ENCODE data around the gene JAGN1. TPM values are rescaled to one million over a fixed set of nuclear protein-coding genes. Genes with fewer than 3 reads are reported as not detected.
"Not testable (repeated sequence)": the region's sequence is repeated elsewhere in the genome, so short reads cannot be mapped to it uniquely, and the experiment has no call there.

Gene JAGN1
- total RNA-seq, 1 donor from 2014 or later: 33.9 TPM

- intact Hi-C loops (cut with micrococcal nuclease): loop anchor here (1.0 to 2.0 kb wide), 3 partner anchors 13 to 25 kb away; partner anchors contain the start of genes IL17RE and JAGN1
Observed at GRCh38 chr3:9915254-9916141, 25.1 kb downstream of the JAGN1 start.

GRCh38 chr3:9916346-9916733 is 25.9 kb downstream of the JAGN1 start:
- intact Hi-C loops (cut with micrococcal nuclease): no loop called here

- intact Hi-C loops (cut with micrococcal nuclease): no loop called here
Observed at GRCh38 chr3:9916734-9917680, 26.6 kb downstream of the JAGN1 start, which contains the start of gene IL17RC. IL17RC (plus strand) TSS chr3:9917098; CDS start chr3:9917316, 218 bp downstream.

DNA sequence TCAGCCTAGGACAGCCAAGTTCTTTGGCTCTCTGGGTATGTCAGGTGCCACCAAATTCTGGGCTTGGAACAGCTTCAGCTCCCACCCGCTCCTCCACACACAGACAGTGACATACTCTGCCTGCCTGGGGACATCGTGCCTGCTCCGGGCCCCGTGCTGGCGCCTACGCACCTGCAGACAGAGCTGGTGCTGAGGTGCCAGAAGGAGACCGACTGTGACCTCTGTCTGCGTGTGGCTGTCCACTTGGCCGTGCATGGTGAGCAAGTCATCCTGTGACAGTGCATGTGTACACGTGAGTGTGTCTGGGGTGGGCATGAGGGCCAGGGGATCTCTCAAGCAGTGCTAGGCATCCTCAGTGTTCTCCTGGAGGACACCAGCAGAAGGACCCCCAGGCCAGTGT is 27.4 kb downstream of the JAGN1 start:
- intact Hi-C loops (cut with micrococcal nuclease): no loop called here

- intact Hi-C loops (cut with micrococcal nuclease): no loop called here
Observed at GRCh38 chr3:9918261-9919038, 28.0 kb downstream of the JAGN1 start.

DNA sequence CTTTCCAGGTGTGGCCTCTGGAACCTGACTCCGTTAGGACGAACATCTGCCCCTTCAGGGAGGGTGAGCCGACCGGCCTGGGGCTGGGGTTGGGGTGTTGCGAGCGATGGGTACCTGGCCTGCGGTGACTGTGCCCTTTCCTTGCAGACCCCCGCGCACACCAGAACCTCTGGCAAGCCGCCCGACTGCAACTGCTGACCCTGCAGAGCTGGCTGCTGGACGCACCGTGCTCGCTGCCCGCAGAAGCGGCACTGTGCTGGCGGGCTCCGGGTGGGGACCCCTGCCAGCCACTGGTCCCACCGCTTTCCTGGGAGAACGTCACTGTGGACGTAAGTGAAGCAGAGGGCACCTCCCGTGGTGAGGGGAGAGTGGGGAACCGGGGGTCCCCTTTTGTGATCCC is 37.7 kb downstream of the JAGN1 start:
- intact Hi-C loops (cut with micrococcal nuclease): no loop called here

- intact Hi-C loops (cut with micrococcal nuclease): loop anchor here (5.0 kb wide), 2 partner anchors 331 to 429 kb away; no protein-coding TSS in a partner anchor
Observed at GRCh38 chr3:9930804-9931418, 40.5 kb downstream of the JAGN1 start.

GRCh38 chr3:9932535-9932842 is 42.1 kb downstream of the JAGN1 start:
- intact Hi-C loops (cut with micrococcal nuclease): loop anchor here (1.0 to 5.0 kb wide), 3 partner anchors 17 to 430 kb away; no protein-coding TSS in a partner anchor

DNA sequence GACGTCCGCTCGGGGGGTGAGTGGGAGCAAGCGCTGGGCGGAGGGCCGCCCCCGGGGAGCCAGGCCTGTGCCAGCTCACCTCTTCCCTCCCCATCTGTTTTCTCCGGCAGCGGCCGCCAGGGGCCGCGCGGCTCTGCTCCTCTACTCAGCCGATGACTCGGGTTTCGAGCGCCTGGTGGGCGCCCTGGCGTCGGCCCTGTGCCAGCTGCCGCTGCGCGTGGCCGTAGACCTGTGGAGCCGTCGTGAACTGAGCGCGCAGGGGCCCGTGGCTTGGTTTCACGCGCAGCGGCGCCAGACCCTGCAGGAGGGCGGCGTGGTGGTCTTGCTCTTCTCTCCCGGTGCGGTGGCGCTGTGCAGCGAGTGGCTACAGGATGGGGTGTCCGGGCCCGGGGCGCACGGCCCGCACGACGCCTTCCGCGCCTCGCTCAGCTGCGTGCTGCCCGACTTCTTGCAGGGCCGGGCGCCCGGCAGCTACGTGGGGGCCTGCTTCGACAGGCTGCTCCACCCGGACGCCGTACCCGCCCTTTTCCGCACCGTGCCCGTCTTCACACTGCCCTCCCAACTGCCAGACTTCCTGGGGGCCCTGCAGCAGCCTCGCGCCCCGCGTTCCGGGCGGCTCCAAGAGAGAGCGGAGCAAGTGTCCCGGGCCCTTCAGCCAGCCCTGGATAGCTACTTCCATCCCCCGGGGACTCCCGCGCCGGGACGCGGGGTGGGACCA is 42.6 kb downstream of the JAGN1 start:
- intact Hi-C loops (cut with micrococcal nuclease): loop anchor here (1.0 to 5.0 kb wide), 20 partner anchors 13 to 970 kb away; partner anchors contain the start of genes BRK1, BRPF1, EMC3 and FANCD2

- intact Hi-C loops (cut with micrococcal nuclease): loop anchor here (1.0 to 5.0 kb wide), 20 partner anchors 13 to 970 kb away; partner anchors contain the start of genes BRK1, BRPF1, EMC3 and FANCD2
Observed at GRCh38 chr3:9933561-9934234, 43.3 kb downstream of the JAGN1 start, which contains the start of gene CRELD1. CRELD1 (plus strand) TSS chr3:9933834; CDS start chr3:9934439, 605 bp downstream.

DNA sequence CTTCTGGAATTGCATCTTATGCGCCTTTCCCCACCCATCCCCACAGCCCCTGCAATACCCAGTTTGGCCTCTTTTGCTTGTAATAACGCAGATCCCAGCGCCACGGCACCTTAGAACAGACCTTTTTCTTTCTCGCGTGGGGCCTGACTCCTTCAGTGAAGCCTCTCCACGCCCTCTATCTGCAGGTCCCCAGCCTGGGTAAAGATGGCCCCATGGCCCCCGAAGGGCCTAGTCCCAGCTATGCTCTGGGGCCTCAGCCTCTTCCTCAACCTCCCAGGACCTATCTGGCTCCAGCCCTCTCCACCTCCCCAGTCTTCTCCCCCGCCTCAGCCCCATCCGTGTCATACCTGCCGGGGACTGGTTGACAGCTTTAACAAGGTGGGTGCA is 43.8 kb downstream of the JAGN1 start:
- intact Hi-C loops (cut with micrococcal nuclease): loop anchor here (1.0 to 5.0 kb wide), 3 partner anchors 18 to 432 kb away; partner anchors contain the start of gene PRRT3

DNA sequence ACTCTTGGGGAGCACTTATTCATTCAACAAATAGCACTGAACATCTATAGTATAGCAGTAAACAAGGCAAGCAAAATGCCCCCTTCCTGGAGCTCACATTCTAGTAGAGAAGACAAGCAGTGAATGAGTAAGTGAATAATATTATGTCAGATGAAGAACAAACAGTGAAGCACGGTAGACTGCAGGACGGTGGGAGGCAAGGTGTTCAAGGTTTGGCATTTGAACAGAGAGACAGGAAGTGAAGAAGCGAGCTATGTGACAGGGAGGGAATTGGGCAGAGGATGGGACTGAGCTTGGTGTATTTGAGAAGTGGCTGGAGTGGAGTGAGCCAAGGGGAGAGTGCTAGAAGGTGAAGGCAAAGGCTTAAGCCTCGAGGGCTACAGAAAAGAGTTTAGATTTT is 44.6 kb downstream of the JAGN1 start:
- intact Hi-C loops (cut with micrococcal nuclease): loop anchor here (1.0 to 5.0 kb wide), 3 partner anchors 17 to 433 kb away; partner anchors contain the start of gene PRRT3

DNA sequence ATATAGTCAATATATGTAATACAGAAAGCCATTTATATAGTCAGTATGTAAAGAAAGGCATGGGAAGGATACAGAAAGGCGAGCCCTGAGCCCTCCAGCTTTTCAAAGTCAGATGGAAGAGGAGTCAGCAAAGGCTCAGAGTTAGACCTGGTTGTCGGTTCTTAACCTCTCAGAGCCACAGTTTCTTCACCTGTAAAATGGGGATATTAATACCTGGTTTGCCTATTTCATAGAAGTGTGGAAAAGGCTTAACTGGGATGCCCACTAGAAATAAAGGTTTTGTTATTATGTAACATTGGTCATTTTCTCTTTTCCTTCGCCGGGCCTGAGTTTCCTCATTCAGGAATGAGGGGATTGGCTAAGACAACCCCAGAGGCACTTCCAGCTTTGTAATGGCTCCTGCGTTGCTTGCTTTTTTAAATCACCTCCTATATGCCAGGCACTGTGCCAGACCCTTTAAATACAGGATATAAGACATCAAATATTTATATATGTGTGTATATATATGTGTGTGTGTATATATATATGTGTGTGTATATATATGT is 45.6 kb downstream of the JAGN1 start:
- intact Hi-C loops (cut with micrococcal nuclease): no loop called here

DNA sequence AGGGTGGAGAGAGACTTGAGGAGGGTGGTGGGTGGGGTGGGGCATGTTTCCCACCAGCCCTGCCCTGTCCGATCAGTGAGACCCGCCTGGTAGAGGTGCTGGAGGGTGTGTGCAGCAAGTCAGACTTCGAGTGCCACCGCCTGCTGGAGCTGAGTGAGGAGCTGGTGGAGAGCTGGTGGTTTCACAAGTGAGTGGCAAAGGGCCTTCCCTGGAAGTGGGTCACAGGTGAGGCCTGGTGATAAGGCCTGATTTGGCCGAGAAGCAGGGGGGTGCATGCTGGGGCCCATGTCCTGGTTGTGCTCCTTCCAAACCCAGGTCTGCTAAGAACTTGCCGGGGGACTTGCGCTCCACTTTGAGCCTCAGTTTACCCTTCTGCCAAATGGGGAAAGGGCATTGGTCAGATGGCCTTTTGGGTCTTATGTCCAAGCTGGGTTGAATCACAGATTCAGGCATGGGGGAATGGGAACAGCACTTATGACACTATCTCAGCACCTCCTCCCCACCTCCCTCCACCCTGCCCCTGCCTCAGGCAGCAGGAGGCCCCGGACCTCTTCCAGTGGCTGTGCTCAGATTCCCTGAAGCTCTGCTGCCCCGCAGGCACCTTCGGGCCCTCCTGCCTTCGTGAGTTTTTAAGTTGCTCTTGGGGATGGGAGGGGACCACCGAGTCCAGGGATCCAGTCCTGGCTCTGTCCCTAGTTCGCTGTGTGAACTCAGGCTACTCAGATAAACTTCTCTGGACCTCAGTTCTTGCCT is 47.3 kb downstream of the JAGN1 start:
- intact Hi-C loops (cut with micrococcal nuclease): no loop called here

GRCh38 chr3:9938966-9939365 is 48.6 kb downstream of the JAGN1 start:
- intact Hi-C loops (cut with micrococcal nuclease): no loop called here

DNA sequence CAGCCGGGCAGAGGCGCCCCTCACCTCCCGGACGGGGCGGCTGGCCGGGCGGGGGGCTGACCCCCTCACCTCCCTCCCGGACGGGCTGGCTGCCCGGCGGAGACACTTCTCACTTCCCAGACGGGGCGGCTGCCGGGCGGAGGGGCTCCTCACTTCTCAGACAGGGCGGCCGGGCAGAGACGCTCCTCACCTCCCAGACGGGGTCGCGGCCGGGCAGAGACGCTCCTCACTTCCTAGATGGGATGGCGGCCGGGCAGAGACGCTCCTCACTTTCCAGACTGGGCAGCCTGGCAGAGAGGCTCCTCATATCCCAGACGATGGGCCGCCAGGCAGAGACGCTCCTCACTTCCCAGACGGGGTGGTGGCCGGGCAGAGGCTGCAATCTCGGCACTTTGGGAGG is 49.5 kb downstream of the JAGN1 start:
- intact Hi-C loops (cut with micrococcal nuclease): not testable (repeated sequence)

GRCh38 chr3:9940746-9941145 is 50.3 kb downstream of the JAGN1 start:
- intact Hi-C loops (cut with micrococcal nuclease): no loop called here

DNA sequence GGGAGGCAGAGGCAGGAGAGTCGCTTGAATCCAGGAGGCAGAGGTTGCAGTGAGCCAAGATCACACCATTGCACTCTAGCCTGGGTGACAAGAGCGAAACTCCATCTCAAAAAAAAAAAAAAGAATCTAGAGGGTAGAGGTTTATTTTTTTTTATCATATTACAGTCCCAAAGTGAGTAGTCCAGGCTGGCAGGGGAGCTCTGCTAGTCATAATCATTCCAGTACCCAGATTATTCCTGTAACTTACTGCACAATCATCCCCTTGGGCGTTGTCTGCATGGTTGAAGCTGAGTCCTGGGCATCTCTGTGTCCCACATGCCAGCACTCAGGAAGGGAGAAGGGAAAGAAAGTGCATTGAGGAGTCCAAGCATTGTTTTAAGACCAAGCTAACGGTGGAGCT is 51.8 kb downstream of the JAGN1 start:
- intact Hi-C loops (cut with micrococcal nuclease): no loop called here
